Skeletal muscle satellite cell (primary cell): ENCODE data around the gene WNT8A.
"Not testable (repeated sequence)": the region's sequence is repeated elsewhere in the genome, so short reads cannot be mapped to it uniquely, and the experiment has no call there.

Source experiments
- H3K27me3 ChIP-seq: 2 replicates; pipeline ENCODE4 v1.7.0; 2013; ENCODE audit warnings: low read length; ENCODE audit not compliant: control insufficient read depth, insufficient read depth
- H3K36me3 ChIP-seq: 2 replicates; pipeline ENCODE4 v1.7.0; 2013; ENCODE audit warnings: mild to moderate bottlenecking, control low read depth, low read length; ENCODE audit not compliant: insufficient read depth
- H3K4me1 ChIP-seq: 2 replicates; pipeline ENCODE4 v1.7.0; 2013; ENCODE audit warnings: low read length; ENCODE audit not compliant: control insufficient read depth, insufficient read depth
- H3K4me2 ChIP-seq: 2 replicates; pipeline ENCODE4 v1.7.0; 2013; ENCODE audit warnings: mild to moderate bottlenecking, low read length
- H3K4me3 ChIP-seq: 2 replicates; pipeline ENCODE4 v1.7.0; 2013; ENCODE audit warnings: low read length
- H3K9ac ChIP-seq: 2 replicates; pipeline ENCODE4 v1.7.0; 2013; ENCODE audit warnings: mild to moderate bottlenecking, low read depth, low read length, moderate library complexity
- H3K9me3 ChIP-seq: replicated peaks from 2 replicates; pipeline ENCODE4 v1.7.0; 2013; ENCODE audit warnings: mild to moderate bottlenecking, control low read depth, low read length

Gene WNT8A

DNA sequence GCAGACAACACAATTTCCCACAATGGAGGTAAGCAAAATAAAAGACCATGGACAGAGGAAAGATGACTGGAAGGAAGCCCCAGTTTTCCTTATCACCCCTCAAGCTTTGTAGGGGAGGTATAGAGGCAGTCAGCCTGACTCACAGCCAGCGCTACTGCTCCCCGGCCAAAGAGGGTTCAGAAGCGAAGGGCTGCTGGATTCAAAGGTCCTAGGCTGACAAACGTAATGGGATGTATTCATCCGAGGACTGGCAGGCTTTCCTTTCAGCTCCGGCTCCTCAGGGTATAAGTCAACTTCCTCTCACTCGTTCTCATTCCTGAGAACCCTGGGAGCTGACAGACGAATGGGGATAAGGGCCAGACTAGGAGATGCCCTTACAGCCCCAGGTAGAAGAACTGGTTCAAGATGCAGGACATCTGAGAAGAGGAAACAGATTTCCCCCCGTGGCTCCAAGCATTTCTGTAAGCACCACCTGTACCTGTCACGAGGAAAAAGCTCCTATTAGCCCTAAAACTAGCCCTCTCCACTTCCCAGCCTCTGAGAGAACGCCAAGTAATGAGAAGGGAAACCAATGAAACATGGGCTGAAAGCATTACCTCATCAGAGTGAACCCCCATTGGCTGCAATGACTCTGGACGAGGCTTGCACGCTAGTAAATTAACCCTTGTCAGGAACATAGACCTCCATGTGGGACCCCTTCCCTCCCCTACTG is 28.8 kb upstream of the WNT8A start:
- Histone ChIP-seq H3K9me3 (no peaks in the 10 kb centered on the region), H3K4me2 (no peak overlapping the region), H3K27me3 (peaks cover 32% of the 10 kb centered on the region), H3K36me3 (no peaks in the 10 kb centered on the region), H3K9ac (no peak overlapping the region), H3K4me3 (no peak overlapping the region), H3K4me1 (no peaks in the 10 kb centered on the region)

DNA sequence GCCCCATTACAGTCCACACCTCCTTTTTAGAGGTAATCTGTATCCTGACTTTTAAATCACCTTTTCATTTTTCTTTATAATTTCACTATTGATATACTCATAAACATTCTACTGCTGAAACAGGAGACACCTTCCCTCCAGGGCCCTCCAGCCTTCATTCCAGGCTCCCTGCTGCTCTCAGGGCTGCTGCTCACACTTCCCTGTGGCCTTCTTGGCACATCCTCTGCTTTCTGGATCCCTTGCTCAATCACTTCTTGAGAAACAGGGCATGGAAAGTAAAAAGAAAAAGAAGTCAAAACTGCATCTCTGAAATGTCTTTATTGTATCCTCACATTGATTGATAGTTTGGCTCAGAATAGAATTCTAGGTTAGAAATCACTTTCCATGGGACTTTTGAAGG is 19.3 kb upstream of the WNT8A start:
- H3K4me2 ChIP-seq = no peak overlapping the region
- H3K27me3 ChIP-seq = no peaks in the 10 kb centered on the region
- no peaks in the 10 kb centered on the region for H3K4me1 ChIP-seq
- no peak overlapping the region for H3K9ac ChIP-seq
- H3K36me3 ChIP-seq = no peaks in the 10 kb centered on the region
- no peak overlapping the region for H3K4me3 ChIP-seq
- no peaks in the 10 kb centered on the region for H3K9me3 ChIP-seq

DNA sequence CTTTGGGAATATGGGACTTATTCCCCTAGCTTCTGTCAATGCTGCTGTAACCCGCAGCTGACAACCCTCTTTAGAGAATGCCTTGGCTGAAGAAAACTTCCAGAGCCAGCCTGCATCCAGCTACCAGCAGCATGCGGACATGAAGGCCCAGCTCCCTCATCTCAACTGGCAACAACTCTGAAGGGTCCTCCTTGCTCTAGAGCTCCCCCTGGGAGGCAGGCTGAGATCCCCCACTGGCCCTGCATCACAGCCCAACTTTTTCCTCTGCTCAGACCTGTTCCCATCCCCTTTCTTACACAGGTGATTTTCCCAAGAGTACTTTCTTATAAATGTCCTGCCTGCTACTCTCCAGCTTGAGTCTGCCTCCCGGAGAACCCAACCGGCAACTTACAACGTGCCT is 18.7 kb upstream of the WNT8A start:
- Histone ChIP-seq H3K4me3 (no peak overlapping the region), H3K4me1 (no peaks in the 10 kb centered on the region), H3K36me3 (no peaks in the 10 kb centered on the region), H3K9me3 (no peaks in the 10 kb centered on the region), H3K9ac (no peak overlapping the region), H3K4me2 (no peak overlapping the region), H3K27me3 (no peaks in the 10 kb centered on the region)

DNA sequence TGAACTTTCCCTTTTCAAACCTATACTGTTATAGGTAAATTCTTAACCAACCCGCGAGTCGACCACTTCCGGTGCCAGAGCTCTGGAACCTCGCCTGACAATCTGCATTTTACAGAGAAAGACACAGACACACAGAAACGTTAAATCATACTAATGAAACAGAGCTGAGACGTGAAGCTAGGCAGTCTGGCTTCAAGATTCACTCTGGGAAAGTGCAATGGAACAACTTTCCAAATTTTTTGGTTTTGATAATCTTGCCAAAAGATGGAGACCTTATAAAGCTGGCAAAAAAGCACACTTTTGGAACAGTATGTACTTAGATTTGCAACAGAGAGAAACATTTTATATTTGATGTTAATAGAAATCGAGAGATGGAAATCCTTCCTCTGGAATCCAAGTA is 15.9 kb upstream of the WNT8A start:
- Histone ChIP-seq H3K36me3 (no peaks in the 10 kb centered on the region), H3K9ac (no peak overlapping the region), H3K27me3 (peaks cover 4% of the 10 kb centered on the region), H3K4me3 (no peak overlapping the region), H3K9me3 (no peaks in the 10 kb centered on the region), H3K4me1 (no peaks in the 10 kb centered on the region), H3K4me2 (no peak overlapping the region)

DNA sequence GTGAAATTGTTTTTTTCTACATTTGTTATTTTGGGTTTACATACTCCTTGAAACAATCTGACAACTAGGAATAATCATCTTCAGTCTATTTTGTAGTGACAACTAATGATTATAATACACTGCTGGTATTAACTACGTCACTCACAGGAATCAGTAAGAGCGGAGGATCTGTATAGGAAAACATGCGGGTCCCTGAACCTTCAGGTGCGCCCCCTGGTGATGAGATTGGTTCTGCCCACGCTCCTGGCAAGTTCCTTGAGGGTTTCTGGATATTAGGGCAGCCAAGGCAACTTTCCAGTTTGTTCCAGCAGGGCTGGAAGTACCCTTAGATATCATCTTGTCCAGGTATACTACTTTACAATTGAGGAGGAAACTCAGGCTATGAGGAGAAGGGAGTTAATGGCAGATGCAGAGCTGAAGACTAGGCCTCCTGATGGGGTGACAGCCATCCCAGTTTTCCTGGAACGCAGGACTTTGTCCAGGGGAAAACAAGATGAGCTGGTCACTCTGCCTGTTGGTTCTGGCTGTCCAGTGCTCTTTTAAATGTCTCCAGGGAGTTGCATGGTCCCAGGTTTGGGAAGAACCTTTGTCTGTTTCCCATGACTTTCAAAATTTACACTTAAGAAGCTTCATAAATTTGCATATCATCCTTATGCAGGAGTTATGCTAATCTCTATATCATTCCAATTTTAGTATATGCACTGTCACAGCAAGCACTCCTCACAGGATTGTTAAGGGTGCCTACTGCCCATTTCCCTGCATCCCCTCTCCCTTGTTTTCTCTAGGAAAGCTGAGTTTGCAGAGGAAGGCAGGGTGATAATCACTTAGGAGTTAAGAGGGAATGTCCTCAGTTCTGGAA is 14.9 kb upstream of the WNT8A start:
- H3K4me3 ChIP-seq = no peak overlapping the region
- H3K4me1 ChIP-seq = no peaks in the 10 kb centered on the region
- H3K36me3 ChIP-seq = no peaks in the 10 kb centered on the region
- H3K9me3 ChIP-seq = no peaks in the 10 kb centered on the region
- peaks cover 4% of the 10 kb centered on the region for H3K27me3 ChIP-seq
- no peak overlapping the region for H3K4me2 ChIP-seq
- no peak overlapping the region for H3K9ac ChIP-seq

DNA sequence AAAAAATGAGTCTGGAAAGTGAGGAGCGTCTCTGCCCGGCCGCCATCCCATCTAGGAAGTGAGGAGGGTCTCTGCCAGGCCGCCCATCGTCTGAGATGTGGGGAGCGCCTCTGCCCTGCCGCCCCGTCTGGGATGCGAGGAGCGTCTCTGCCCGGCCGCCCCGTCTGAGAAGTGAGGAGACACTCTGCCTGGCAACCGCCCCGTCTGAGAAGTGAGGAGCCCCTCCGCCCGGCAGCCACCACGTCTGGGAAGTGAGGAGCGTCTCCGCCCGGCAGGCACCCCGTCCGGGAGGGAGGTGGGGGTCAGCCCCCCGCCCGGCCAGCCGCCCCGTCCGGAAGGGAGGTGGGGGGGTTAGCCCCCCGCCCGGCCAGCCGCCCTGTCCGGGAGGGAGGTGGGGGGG is 13.8 kb upstream of the WNT8A start:
- H3K36me3 ChIP-seq, H3K4me2 ChIP-seq, H3K4me1 ChIP-seq, H3K9me3 ChIP-seq, H3K27me3 ChIP-seq, H3K9ac ChIP-seq, H3K4me3 ChIP-seq: not testable (repeated sequence)

DNA sequence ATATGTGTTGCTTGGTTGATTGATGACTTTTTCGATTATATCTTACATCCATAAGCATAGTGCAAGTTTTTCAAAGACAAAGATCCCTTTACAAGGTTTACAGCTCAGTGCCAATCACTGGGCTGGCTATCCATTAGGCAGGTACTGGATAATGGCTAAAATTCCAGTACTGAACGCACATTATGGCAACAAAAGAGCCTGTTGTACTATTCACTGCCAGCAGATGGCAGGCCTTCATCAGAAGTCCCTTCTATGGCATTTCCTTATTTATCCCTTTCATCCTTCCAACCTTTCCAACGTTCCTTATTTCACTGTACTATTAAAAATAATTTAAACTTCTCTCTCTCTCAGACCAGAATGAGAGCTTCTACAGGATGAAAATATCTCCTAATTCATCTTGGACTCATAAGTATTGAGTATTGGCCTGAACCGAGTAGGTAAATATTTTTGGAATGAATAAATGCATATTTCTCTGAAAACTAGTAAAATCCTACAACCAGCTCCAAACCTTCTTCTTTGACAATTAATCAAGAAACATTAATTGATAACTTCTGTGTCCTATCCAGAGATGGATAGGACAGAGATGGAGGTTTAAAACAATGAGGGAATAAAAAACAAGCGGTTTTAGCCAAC is 6.7 kb upstream of the WNT8A start:
- Histone ChIP-seq H3K36me3 (no peaks in the 10 kb centered on the region), H3K4me1 (no peaks in the 10 kb centered on the region), H3K9ac (no peak overlapping the region), H3K9me3 (no peaks in the 10 kb centered on the region), H3K4me3 (no peak overlapping the region), H3K27me3 (peaks cover 3% of the 10 kb centered on the region), H3K4me2 (no peak overlapping the region)

DNA sequence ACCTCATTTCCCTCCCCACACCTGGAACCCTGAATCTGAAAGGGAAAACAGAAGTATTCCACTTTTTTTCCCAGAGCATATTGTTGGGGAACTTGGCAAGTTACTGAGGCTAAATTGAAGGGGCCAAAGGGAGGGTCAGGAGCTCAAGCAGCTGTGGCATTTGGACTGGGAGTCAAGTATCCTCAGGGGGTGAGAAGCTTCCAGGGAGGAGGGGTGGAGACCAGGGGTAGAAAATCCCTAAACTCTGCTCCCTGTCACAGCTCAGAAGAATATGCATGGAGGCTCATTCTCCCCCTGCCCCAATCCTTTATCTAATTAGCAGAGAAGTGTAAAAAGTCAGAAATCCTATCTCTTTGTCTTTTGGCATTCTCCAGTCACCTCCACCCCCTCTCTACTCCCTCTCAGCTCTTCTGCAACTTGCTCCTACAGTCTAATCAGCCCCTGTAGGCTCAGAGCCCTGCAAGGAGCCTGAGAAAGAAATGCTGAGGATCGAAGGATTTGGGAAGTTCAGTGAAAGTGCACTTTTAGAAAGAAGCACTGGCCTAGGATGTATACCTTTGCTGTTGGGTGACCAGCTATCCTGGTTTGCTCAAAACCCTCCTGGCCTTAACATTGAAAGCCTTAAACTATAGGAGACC is 5.7 kb upstream of the WNT8A start:
- peaks cover 3% of the 10 kb centered on the region for H3K27me3 ChIP-seq
- H3K4me1 ChIP-seq = no peaks in the 10 kb centered on the region
- no peaks in the 10 kb centered on the region for H3K36me3 ChIP-seq
- no peaks in the 10 kb centered on the region for H3K9me3 ChIP-seq
- no peak overlapping the region for H3K4me2 ChIP-seq
- H3K9ac ChIP-seq = no peak overlapping the region
- no peak overlapping the region for H3K4me3 ChIP-seq

DNA sequence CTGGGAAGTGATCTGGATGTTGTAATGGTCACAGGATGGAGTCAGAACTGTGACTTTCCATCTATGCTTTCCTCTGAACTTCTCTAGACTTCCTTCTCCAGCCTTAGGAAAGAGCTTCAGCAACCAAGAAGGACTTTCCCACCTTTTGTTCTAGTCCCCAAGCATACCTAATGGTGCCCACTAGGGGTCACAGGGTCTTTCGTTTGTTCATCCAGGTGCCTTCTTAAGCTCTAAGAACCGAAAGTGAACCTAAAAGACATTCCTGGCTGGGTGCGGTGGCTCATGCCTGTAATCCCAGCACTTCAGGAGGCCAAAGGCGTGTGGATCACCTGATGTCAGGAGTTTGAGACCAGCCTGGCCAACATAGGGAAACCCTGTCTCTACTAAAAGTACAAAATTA is 1.8 kb upstream of the WNT8A start:
- Histone ChIP-seq H3K9me3 (no peaks in the 10 kb centered on the region), H3K27me3 (peaks cover 9% of the 10 kb centered on the region), H3K4me3 (no peak overlapping the region), H3K36me3 (no peaks in the 10 kb centered on the region), H3K4me2 (no peak overlapping the region), H3K4me1 (no peaks in the 10 kb centered on the region), H3K9ac (no peak overlapping the region)

DNA sequence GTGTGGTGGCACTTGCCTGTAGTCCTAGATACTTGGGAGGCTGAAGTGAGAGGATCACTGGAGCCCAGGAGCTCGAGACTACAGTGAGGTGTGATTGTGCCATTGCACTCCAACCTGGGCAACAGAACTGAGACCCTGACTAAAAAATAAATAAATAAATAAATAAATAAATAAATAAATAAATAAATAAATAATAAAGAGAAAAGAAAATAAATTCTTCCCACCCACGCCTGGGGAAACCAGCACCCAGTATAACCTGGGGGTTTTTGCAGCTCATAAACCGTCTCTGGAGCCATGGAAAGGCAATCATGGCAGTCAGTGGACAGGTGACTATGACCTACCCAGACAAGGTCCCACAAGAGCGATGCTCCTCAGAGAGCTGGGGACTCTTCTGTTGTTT is 7.9 kb downstream of the WNT8A start:
- H3K4me2 ChIP-seq = no peak overlapping the region
- no peak overlapping the region for H3K9ac ChIP-seq
- no peak overlapping the region for H3K4me3 ChIP-seq
- H3K4me1 ChIP-seq = no peaks in the 10 kb centered on the region
- H3K9me3 ChIP-seq = no peaks in the 10 kb centered on the region
- no peaks in the 10 kb centered on the region for H3K36me3 ChIP-seq
- peaks cover 71% of the 10 kb centered on the region for H3K27me3 ChIP-seq

DNA sequence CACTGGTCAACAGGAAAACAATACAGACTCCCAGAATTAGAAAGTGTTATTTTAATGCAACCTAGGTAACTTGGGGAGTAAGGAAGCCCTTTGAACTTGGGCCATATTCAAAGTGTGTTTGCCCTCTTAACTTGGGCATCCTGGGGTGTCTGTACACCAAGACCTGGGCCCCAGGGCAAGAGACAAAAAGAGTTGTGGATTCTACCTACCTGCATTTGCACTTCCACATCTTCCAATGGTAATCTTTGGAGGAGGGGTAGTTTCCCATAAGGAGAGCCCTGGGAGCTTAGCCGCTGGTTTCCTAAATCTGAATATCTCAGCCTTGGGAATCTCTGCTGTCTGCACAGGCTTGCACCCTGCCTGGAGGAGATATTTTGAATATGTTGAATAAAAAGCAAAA is 8.5 kb downstream of the WNT8A start:
- no peaks in the 10 kb centered on the region for H3K36me3 ChIP-seq
- peaks cover 76% of the 10 kb centered on the region for H3K27me3 ChIP-seq
- no peak overlapping the region for H3K4me2 ChIP-seq
- H3K4me3 ChIP-seq = no peak overlapping the region
- no peaks in the 10 kb centered on the region for H3K4me1 ChIP-seq
- H3K9ac ChIP-seq = no peak overlapping the region
- H3K9me3 ChIP-seq = no peaks in the 10 kb centered on the region
